Activated CD8-positive, alpha-beta T cell treated with anti-CD3 and anti-CD28 coated beads for 36 hours (primary cell): ENCODE measurements around the gene SETD1A. TPM values are rescaled to one million over a fixed set of nuclear protein-coding genes. Genes with fewer than 3 reads are reported as not detected.
A peak's percentile ranks its signal among the peaks of the same experiment; 100 is the strongest.

ENCODE experiments used
- ATAC-seq: fragments of 200-7000 bp; cut with Tn5 transposase; one replicate; pipeline ENCODE4 v1.10.0; 2021; ENCODE audit warnings: mild to moderate bottlenecking, moderate library complexity
- CTCF ChIA-PET: fragments of 350-600 bp; sonication (Branson Sonifier 250); formaldehyde crosslinking; loops from one replicate; lab custom pipeline; 2021; ENCODE audit warnings: antibody characterized with exemption; lab: Charles Lee
- POLR2A ChIA-PET: fragments of 350-600 bp; sonication (Branson Sonifier 250); formaldehyde crosslinking; loops from one replicate; lab custom pipeline; 2021; ENCODE audit warnings: antibody characterized with exemption; lab: Charles Lee
- DNase-seq: peaks from one replicate; pipeline ENCODE4 v3.0.0-alpha.2; 2020
- H3K27ac Mint-ChIP-seq: one replicate; pipeline ENCODE4 v1.8.0; 2021; ENCODE audit warnings: mild to moderate bottlenecking, mixed read lengths
- H3K27me3 Mint-ChIP-seq: one replicate; pipeline ENCODE4 v1.8.0; 2021; ENCODE audit warnings: mixed read lengths
- H3K36me3 Mint-ChIP-seq: one replicate; pipeline ENCODE4 v1.8.0; 2021; ENCODE audit warnings: low read depth, mixed read lengths
- H3K4me1 Mint-ChIP-seq: one replicate; pipeline ENCODE4 v1.8.0; 2021; ENCODE audit warnings: low read depth, mixed read lengths
- H3K4me3 Mint-ChIP-seq: one replicate; pipeline ENCODE4 v1.8.0; 2021; ENCODE audit warnings: mild to moderate bottlenecking, moderate library complexity, mixed read lengths
- H3K9me3 Mint-ChIP-seq: one replicate; pipeline ENCODE4 v1.8.0; 2021; ENCODE audit warnings: mixed read lengths
- CTCF ChIP-seq: fragments of 200-600 bp; IDR thresholded peaks from one replicate; pipeline ENCODE4 v1.8.0; 2022; ENCODE audit warnings: antibody characterized with exemption, mild to moderate bottlenecking
- intact Hi-C: fragments of 100-400 bp; cut with micrococcal nuclease; formaldehyde crosslinking; loops from one replicate; pipeline ENCODE4 v1.10.0; 2022
- total RNA-seq, 2 experiments: library from RNA; stranded (reverse); gene quantifications; one replicate each; pipeline ENCODE4 v1.2.3, GENCODE V29; 2021

The SETD1A gene
- total RNA-seq, 2 experiments from 2014 or later: 18.0 to 19.2 TPM

- Mint-ChIP-seq H3K9me3 (no peaks in the 10 kb centered on the region), H3K27ac (no peak overlapping the region), H3K4me3 (no peak overlapping the region), H3K36me3 (peaks cover 14% of the 10 kb centered on the region), H3K4me1 (no peaks in the 10 kb centered on the region), H3K27me3 (no peaks in the 10 kb centered on the region)
- ChIA-PET POLR2A (interaction anchor here (1.4 to 1.5 kb wide), 2 partner anchors 12 to 24 kb away, joined by 4 read pairs; no protein-coding TSS in a partner anchor), CTCF (interaction anchor here (0.7 to 3.8 kb wide), 7 partner anchors 11 to 403 kb away, joined by 3 to 21 read pairs (median 3); partner anchors contain the start of gene STX4)
- no peak for DNase-seq
- no peak for ATAC-seq
- intact Hi-C loops: no loop called here
- TF ChIP-seq CTCF: no peak
These were observed 25.2 kb downstream of the SETD1A start for GRCh38 chr16:30982548-30983288.

DNA sequence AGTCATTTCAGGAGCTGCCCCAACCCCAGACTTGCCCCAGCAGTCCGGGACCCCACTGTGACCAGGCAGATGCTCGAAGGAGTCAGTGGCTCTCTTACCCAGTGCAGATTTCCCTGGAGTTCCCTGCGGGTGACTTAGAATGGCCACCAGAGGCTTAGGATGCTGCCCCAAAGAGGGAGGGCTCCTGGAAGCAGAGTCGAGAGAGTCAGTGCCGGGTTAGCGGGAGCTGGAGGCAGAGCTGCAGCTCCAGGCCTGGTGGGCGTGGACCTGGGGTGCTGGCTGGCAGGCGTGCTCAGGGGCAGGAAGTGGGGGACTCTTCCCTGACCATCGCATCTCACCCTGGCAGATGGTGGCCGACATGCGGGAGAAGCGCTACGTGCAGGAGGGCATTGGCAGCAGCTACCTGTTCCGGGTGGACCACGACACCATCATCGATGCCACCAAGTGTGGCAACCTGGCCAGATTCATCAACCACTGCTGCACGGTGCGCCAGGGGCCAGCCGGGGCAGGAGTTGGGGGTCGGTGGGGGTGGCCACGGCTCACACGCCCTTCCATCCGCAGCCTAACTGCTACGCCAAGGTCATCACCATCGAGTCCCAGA, 25.8 kb downstream of the SETD1A start:
- peaks cover 14% of the 10 kb centered on the region for H3K36me3 Mint-ChIP-seq
- CTCF ChIA-PET: interaction anchor here (0.7 to 3.8 kb wide), 9 partner anchors 10 to 462 kb away, joined by 3 to 21 read pairs (median 3); partner anchors contain the start of gene VKORC1
- H3K4me1 Mint-ChIP-seq: no peaks in the 10 kb centered on the region

DNA sequence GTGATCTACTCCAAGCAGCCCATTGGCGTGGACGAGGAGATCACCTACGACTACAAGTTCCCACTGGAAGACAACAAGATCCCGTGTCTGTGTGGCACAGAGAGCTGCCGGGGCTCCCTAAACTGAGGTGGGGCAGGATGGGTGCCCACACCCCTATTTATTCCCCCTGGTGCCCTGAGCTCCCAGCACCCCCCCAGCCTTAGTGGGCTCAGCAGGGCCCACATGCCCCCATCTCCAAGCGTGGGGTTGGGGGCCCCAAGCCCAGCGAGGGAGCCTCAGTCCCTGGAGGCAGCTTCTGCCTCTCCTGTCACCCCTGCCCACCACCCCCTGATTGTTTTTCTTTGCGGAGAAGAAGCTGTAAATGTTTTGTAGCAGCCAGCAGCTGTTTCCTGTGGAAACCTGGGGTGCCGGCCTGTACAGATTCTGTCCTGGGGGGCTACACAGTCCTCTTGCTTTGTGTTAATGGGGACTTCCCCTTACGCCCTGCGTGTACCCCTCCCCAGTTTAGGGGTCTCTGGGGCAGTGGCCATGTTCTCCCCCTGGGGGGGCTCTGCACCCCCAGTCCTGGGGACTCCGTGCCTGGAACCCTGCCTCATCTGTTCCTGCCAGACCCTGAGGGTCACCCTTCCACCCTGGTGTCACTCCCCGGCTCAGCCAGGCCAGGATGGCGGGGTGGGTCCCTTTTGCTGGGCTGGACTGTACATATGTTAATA, 26.5 kb downstream of the SETD1A start:
- no peak overlapping the region for H3K27ac Mint-ChIP-seq
- POLR2A ChIA-PET: interaction anchor here (0.6 to 1.5 kb wide), 10 partner anchors 13 to 889 kb away, joined by 3 to 4 read pairs (median 3); partner anchors contain the start of genes STX4 and ZNF267
- intact Hi-C loops: no loop called here
- peaks cover 8% of the 10 kb centered on the region for H3K36me3 Mint-ChIP-seq
- no peak for ATAC-seq
- H3K27me3 Mint-ChIP-seq: no peaks in the 10 kb centered on the region
- CTCF ChIA-PET: interaction anchor here (0.6 to 3.8 kb wide), 38 partner anchors 8 to 885 kb away, joined by 3 to 23 read pairs (median 5); partner anchors contain the start of genes ORAI3, VKORC1, ZNF646 and ZNF668
- H3K4me3 Mint-ChIP-seq: no peak overlapping the region
- DNase-seq: no peak
- H3K4me1 Mint-ChIP-seq: no peaks in the 10 kb centered on the region
- TF ChIP-seq CTCF: no peak
- no peaks in the 10 kb centered on the region for H3K9me3 Mint-ChIP-seq

More for the DNA sequence above, 25.8 kb downstream of the SETD1A start:
- Mint-ChIP-seq H3K4me3 (no peak overlapping the region), H3K27me3 (no peaks in the 10 kb centered on the region), H3K27ac (no peak overlapping the region), H3K9me3 (no peaks in the 10 kb centered on the region)
- ATAC-seq: no peak
- intact Hi-C loops: no loop called here
- no peak for TF ChIP-seq CTCF
- DNase-seq: no peak
- POLR2A ChIA-PET: interaction anchor here (1.3 to 1.5 kb wide), 3 partner anchors 12 to 101 kb away, joined by 4 read pairs; no protein-coding TSS in a partner anchor

DNA sequence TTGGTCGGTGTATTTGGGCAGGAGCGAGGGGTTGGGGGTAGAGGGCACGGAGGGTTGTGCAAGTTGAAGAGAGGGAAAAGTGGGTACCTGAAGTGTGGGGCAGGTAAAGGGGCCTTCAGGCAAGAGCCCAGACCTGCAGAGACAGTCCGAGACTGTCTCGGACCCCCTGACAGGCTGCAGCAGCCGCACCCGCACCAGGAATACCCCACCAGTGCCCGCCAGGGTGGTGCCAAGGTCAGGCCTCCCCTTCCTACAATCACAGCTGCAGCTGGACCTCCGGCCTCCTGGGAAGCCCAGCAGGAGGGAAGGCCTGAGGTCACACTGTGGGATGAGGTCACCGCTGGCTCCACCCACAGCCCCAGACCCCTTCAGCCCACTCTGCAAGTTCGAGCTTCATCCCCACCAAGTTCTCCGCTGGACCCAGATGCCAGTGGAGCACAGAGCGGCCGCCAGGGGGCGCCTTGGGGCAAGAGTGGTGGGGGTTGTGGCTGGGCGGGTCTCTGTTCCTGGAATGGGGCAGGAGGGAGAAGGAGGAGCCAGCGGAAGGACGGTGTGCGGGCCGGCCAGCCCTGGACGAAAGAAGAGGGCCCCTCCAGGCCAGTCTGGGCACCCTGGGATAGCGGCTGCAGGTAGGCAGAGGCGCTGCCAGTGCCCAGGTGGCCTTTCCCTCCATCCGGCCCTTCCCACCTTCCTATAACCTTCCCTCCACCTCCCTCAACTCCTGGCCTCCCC, 27.3 kb downstream of the SETD1A start, which contains the start of gene HSD3B7:
TSS of gene HSD3B7 (plus strand) at position 539 of the 732 bp plus-strand sequence. CDS start 452 bp downstream, outside the sequence.
- Mint-ChIP-seq H3K4me1 (no peaks in the 10 kb centered on the region), H3K27ac (no peak within 1 kb of the TSS), H3K9me3 (no peaks in the 10 kb centered on the region), H3K36me3 (peaks cover 8% of the 10 kb centered on the region), H3K4me3 (no peak within 1 kb of the TSS), H3K27me3 (no peaks in the 10 kb centered on the region)
- ATAC-seq: peak; percentile 80
- intact Hi-C loops: no loop called here
- CTCF ChIA-PET: interaction anchor here (0.6 to 3.8 kb wide), 35 partner anchors 8 to 884 kb away, joined by 3 to 23 read pairs (median 5); partner anchors contain the start of genes ORAI3, VKORC1, ZNF646 and ZNF668
- peak; percentile 85 for DNase-seq
- POLR2A ChIA-PET: interaction anchor here (0.6 to 1.3 kb wide), 8 partner anchors 16 to 888 kb away, joined by 3 to 4 read pairs (median 3); partner anchors contain the start of genes STX4 and ZNF267
- TF ChIP-seq CTCF: peak; percentile 95
